Measurements from ENCODE around the gene RBM23. TPM values are rescaled to one million over a fixed set of nuclear protein-coding genes. Genes with fewer than 3 reads are reported as not detected.

RBM23 gene
- total and polyA plus RNA-seq, 9 of the 15 experiments (the other 6 are each of a cell fraction or from before 2014, with no cell fraction given), result 46.0 to 102 (median 58.5) TPM

DNA sequence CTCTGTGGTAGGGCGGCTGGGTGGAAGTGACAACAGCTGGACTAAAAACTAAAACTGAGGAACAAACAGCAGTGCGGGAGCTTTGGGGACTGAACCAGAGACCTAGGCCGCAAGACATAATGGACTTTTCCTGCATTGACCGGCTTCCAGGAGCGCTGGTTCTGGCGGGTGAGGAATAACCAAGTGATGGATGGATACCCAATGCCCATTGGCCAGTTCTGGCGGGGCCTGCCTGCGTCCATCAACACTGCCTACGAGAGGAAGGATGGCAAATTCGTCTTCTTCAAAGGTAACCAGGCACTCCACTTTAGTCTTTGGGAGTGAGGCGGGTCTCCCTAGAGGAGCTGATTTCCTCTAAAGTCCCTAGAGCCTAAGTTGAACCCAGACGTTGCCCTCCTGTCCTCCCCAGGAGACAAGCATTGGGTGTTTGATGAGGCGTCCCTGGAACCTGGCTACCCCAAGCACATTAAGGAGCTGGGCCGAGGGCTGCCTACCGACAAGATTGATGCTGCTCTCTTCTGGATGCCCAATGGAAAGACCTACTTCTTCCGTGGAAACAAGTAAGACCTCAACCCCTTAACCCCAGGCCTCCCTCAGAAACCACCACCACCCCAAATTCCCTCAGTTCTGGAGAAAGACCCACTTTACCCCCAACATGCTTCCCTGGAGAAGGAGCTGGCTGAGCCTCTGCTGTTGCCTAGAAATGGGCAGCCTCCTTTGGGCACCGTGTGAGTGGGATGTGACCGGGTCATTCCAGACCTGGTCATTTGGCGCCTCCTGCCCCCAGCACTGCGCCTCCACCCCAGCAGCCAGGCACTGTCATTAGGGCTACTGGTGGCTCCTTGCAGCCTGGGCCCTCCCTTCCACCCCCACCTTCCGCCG is 74.5 kb downstream of the RBM23 start:
- ChIA-PET CTCF (ENCODE audit: low intra/inter-chr PET ratio) (interaction anchor here (0.9 kb wide), 1 partner anchor 67 kb away, joined by 3 read pairs; no protein-coding TSS in a partner anchor), POLR2A (interaction anchor here (0.8 to 1.1 kb wide), 2 partner anchors 17 to 70 kb away, joined by 4 to 6 read pairs; no protein-coding TSS in a partner anchor)
- ATAC-seq (peak; percentile 27; the same call in 2 of the 3 replicates), DNase-seq (ENCODE audit: extremely low read depth in 1 of 4, low spot score in 3 of 4) (no peak), FAIRE-seq (no peak)
- Histone ChIP-seq H2AFZ (ENCODE audit: low read depth, low read length) (no peak overlapping the region), H3K4me2 (ENCODE audit: insufficient read depth, low read length) (no peak overlapping the region), H3K27me3 (ENCODE audit: control insufficient read depth in 2 of 2, insufficient read depth in 2 of 2, low read length in 2 of 2) (no peaks in the 10 kb centered on the region), H3K9me3 (replicated peaks; ENCODE audit: control insufficient read depth, insufficient read depth, low read depth, low read length) (no peaks in the 10 kb centered on the region), H3K9ac (ENCODE audit: insufficient read depth in 1 of 2, low read depth in 2 of 2, low read length in 2 of 2) (no peak overlapping the region), H3K27ac (ENCODE audit: extremely low read depth, low read depth, low read length) (no peak overlapping the region), H3K4me1 (replicated peaks in 1 of 2; ENCODE audit: control insufficient read depth in 2 of 2, insufficient read depth in 2 of 2, low read length in 2 of 2) (peaks cover 5 to 25% of the 10 kb centered on the region in 2 experiments; a peak in 2 of 5 replicates), H4K20me1 (replicated peaks; ENCODE audit: control insufficient read depth, insufficient read depth, low read length) (no peaks in the 10 kb centered on the region), H3K36me3 (ENCODE audit: control insufficient read depth, insufficient read depth, low read length) (no peaks in the 10 kb centered on the region), H3K9me1 (ENCODE audit: control insufficient read depth, insufficient read depth, low read length) (no peaks in the 10 kb centered on the region), H3K4me3 (no peak overlapping the region), H3K79me2 (ENCODE audit: control insufficient read depth, insufficient read depth, low read length) (no peaks in the 10 kb centered on the region)
- BruUV-seq (replicated peaks), result no TSS peak
- WGBS (ENCODE audit: insufficient coverage, low coverage, missing lambda C conversion rate), result 65% methylated on average over 19 of the region's 22 CpGs
- in situ Hi-C loops (cut with MboI) (loop anchor here (10.0 kb wide), 2 partner anchors 190 to 280 kb away; no protein-coding TSS in a partner anchor), intact Hi-C loops (cut with micrococcal nuclease) (no loop called here)
- TF ChIP-seq KLF10 (CRISPR knock-in tag; IDR thresholded peaks at IDR 0.05), result no peak
- TF ChIP-seq RAD21 (CRISPR knock-in tag; conservative IDR thresholded peaks at IDR 0.05 in 1 of 2, IDR thresholded peaks at IDR 0.05 in 1 of 2), result peak in 1 of 2 experiments; percentile 34; a peak in 1 of 4 replicates
- TF ChIP-seq ELK3 (CRISPR knock-in tag; IDR thresholded peaks at IDR 0.05), result no peak
- TF ChIP-seq, protein P1, sequence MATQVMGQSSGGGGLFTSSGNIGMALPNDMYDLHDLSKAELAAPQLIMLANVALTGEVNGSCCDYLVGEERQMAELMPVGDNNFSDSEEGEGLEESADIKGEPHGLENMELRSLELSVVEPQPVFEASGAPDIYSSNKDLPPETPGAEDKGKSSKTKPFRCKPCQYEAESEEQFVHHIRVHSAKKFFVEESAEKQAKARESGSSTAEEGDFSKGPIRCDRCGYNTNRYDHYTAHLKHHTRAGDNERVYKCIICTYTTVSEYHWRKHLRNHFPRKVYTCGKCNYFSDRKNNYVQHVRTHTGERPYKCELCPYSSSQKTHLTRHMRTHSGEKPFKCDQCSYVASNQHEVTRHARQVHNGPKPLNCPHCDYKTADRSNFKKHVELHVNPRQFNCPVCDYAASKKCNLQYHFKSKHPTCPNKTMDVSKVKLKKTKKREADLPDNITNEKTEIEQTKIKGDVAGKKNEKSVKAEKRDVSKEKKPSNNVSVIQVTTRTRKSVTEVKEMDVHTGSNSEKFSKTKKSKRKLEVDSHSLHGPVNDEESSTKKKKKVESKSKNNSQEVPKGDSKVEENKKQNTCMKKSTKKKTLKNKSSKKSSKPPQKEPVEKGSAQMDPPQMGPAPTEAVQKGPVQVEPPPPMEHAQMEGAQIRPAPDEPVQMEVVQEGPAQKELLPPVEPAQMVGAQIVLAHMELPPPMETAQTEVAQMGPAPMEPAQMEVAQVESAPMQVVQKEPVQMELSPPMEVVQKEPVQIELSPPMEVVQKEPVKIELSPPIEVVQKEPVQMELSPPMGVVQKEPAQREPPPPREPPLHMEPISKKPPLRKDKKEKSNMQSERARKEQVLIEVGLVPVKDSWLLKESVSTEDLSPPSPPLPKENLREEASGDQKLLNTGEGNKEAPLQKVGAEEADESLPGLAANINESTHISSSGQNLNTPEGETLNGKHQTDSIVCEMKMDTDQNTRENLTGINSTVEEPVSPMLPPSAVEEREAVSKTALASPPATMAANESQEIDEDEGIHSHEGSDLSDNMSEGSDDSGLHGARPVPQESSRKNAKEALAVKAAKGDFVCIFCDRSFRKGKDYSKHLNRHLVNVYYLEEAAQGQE (IDR thresholded peaks at IDR 0.05; ENCODE audit: borderline replicate concordance), result peak; percentile 36; the same call in 1 of the 2 replicates
- TF ChIP-seq, protein P1 (CRISPR knock-in tag; IDR thresholded peaks at IDR 0.05; ENCODE audit: low read depth), result no peak
- no peak for TF ChIP-seq NR2F6 (CRISPR knock-in tag; IDR thresholded peaks at IDR 0.05)
- TF ChIP-seq CTCF (IDR thresholded peaks at IDR 0.05 in 2 of 3, conservative IDR thresholded peaks at IDR 0.05 in 1 of 3; ENCODE audit: insufficient read depth in 2 of 3, low read depth in 1 of 3, low read length in 3 of 3), result peak; percentile 21 to 31 (median 24); a peak in 3 of 6 replicates
- TF ChIP-seq SREBF1 (IDR thresholded peaks at IDR 0.05; ENCODE audit: borderline replicate concordance, low read depth, low read length), result no peak

All from K562 (cell line).